LoVo (cell line): Measurements from ENCODE around the gene DNAH10.
A peak's percentile ranks its signal among the peaks of the same experiment; 100 is the strongest.

Experiments used
- DNase-seq: peaks from one replicate; pipeline ENCODE4 v3.0.0-alpha.2; 2016; ENCODE audit warnings: low spot score

The DNAH10 gene

DNA sequence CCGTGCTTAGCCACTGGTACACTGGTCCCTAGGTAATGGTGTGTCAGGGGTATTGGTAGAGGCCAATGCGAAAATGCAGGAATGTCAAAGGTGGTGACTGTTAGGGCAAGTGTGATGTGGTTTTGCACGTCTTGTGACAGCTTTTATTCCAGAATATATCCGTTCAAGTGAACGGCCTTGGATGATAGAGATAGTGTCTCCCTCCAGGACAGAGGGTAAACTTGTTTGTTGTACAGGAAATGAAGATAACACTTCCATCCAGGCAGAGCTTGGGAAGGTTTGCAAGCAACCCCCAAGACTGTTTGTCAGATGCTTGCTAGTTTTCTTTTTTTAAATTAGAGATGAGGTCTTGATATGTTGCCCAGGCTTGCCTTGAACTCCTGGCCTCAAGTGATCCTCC, 84.2 kb downstream of the DNAH10 start:
- DNase-seq, result no peak

DNA sequence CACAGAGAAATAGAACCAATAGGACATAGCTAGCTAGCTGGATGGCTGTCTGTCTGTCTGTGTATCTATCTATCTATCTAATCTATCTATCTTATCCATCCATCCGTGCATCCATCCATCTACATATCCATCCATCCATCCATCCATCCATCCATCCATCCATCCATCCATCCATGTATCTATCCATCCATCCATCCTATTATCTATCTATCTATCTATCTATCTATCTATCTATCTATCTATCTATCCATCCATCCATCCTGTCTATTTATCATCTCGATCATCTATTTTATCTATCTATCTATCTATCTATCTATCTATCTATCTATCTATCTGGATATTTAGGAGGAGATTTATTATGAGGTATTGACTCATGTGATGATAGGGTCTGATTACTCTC, 84.9 kb downstream of the DNAH10 start:
- no peak for DNase-seq

DNA sequence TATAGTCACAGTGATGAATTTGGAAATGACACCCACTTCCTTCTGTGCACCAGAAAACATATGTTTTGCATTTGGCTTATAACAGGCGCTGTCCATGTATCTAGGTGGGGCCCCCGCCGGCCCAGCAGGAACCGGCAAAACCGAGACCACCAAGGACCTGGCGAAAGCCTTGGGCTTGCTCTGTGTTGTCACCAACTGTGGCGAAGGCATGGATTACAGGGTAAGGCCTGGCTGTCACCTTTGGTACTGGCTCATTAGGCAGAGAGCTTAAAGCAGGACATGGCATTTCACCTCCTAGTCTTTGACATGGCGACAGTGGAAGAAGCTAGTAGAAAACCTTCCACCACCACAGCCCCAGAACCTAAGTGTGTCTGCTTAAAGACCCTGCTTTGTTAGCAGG, 85.8 kb downstream of the DNAH10 start:
- no peak for DNase-seq

DNA sequence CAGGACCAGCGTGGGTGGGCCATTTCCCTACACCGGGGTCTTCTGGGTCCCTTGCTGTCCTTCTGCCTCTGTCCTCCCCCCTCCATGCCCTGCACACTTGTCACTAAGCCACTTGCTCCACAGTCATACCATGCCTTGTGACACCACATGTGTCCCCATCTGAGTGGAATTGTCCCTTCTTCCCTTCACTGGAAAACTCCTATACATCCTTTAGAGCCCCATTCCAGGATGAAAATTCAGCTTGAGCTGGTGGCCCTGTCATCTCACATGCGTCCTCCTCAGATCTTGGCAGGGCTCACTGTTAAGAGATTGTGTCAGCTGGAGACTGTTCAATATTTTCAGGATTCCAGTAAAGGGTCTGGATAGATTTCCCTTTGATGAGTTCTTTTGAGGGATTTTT, 87.4 kb downstream of the DNAH10 start:
- no peak for DNase-seq

DNA sequence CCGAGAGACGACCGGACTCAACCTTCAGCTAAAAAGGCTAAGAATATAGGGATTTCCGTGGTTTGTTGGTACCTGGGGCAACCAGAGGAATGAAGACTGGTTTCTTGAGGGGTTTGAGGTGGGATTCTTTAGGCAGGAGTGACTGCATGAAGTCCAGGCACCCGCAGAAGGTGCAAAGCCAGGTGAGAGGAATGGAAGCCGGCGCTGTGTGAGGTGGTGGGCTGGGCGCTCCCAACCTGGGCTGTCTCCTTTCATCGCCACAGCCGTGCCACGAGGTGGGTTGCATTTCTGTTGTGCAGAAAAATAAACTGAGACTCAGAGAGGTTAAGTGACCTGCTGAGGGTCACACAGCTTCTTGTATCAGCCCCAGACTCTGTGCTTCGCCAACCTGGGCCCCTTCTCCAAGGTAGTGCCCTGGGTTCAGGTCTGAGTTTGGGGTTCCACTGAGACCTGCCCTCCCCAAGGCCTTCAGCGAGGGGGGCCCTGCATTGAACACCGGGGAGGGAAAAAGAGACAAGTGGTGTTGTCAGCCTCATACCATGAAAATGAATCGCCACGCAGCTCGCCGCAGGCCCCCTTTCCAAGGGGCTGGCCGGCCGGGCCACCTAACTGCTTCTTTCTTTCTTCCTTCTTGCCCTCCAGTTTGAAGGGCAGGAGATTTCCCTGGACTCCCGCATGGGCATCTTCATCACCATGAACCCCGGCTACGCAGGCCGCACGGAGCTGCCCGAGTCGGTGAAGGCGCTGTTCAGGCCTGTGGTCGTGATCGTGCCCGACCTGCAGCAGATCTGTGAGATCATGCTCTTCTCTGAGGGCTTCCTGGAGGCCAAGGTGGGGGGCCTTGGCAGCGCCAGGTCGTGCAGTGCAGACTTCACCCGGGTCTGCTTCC, 88.4 kb downstream of the DNAH10 start:
- DNase-seq, result no peak

- DNase-seq, result no peak
Measured at GRCh38 chr12:123853396-123854070, 91.4 kb downstream of the DNAH10 start.

DNA sequence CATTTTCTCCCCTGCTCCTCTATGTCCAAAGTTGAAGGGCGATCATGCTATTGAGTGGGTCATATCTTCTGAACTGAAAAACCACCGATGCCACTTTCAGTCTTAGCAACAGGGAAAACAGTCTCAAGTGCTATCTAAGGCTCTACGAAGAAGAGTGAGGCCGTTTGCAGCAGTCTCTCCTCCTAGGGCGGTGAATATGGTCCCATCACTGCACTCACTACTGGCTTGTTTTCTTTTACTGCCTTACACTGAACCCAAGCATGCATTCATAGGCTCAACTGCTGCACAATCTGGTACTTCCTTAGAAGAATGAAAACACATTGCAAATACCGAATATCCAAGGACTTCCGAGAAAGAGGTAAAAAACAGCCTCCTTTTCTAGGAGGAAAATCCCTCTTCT, 92.1 kb downstream of the DNAH10 start:
- DNase-seq, result no peak

DNA sequence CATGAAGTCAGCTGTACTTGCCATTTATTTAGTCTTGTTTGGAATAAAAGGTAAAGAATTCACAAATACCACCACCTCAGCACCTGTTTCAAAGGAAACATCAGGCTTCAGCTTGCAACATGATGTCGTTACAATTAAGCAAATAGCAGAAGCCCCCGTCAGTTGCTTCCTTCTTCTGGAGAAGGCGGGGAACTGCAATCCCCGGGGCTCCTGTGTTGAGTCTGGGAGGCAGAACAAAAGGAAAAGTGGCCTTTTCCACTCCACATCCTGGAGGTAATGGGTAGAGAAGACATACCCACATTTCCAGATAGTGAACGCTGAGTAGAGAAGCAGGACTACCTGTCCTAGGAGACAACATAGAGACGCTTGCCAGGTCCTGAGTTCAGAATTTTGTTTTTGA, 92.8 kb downstream of the DNAH10 start:
- DNase-seq, result no peak

DNA sequence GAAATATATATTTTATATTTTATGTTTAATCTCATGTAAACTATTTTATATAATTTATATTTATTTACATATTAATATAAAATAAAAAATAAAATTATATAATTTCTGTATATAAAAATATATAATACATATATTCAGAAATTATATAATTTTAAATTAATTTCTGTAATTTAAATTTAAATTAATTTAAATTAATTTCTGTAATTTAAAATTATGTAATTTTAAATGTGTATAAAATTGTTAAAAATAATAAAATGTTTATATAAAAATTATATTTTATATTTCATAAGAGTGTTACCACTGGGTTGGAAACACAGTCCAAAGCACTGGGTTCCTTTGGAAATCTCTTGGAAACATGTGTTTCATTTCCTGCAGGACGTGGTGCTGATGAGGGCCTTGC, 94.6 kb downstream of the DNAH10 start:
- DNase-seq, result no peak

- DNase-seq, result no peak
Measured at GRCh38 chr12:123858176-123858575, 96.1 kb downstream of the DNAH10 start.

DNA sequence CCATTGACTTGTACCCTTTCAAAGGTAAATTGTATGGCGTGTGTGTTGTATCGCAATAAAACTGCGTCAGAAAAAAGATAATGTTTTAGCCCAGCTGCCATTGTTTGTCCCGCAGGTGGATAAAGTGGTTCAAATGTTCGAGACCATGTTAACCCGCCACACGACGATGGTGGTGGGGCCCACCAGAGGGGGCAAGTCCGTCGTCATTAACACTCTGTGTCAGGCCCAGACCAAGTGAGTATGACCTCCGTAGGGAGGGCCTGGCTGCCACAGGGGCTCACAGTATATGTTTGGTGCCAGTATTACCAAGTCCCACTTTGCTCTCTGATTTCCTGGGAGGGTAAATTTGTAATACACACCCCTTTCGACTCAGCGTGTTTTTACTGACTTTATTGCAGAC, 96.9 kb downstream of the DNAH10 start:
- no peak for DNase-seq

GRCh38 chr12:123860377-123860776, 98.3 kb downstream of the DNAH10 start:
- no peak for DNase-seq

GRCh38 chr12:123861392-123861791, 99.3 kb downstream of the DNAH10 start:
- DNase-seq, result no peak

- no peak for DNase-seq
Measured at GRCh38 chr12:123867141-123867540, 105.0 kb downstream of the DNAH10 start.

DNA sequence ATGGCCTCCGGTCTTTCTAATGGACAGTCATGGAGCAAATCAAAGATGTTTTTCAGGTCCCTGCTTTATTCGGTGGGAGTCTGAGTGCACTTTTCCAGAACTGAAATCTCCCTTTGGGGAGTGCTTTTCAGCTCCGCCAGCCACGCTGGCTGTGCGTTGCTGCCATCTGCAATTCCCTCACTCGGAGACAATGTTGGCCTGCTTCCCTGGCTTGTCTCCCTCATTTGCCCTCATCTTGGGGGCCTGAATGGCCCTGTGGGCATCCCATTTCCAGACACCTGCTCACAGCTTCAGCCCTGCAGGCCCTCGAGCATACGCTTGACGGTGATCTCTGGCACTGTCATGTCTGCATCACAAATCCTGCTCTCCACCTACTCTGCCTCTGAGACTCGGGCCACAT, 106.7 kb downstream of the DNAH10 start:
- DNase-seq, result no peak

- DNase-seq, result no peak
Measured at GRCh38 chr12:123873793-123874192, 111.7 kb downstream of the DNAH10 start.

- no peak for DNase-seq
Measured at GRCh38 chr12:123877968-123878367, 115.9 kb downstream of the DNAH10 start.

GRCh38 chr12:123879101-123879500, 117.0 kb downstream of the DNAH10 start:
- DNase-seq, result no peak

DNA sequence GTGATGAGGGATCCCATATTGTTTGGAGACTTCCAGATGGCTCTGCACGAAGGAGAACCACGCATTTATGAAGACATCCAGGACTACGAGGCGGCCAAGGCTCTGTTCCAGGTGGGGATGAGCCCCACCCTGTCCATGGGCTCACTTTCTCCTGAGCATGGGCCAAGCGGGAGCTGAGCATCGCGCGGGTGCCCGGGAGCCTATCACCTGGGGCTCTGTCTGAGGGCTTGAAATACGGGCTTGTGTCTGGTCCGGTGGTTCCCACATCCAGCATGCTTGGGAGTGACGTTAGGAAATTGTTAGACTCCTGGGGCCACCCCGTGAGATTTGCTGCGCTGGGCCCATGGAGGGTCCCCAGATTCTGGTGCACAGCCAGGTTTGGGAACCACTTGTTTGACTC, 117.6 kb downstream of the DNAH10 start:
- DNase-seq, result no peak

DNA sequence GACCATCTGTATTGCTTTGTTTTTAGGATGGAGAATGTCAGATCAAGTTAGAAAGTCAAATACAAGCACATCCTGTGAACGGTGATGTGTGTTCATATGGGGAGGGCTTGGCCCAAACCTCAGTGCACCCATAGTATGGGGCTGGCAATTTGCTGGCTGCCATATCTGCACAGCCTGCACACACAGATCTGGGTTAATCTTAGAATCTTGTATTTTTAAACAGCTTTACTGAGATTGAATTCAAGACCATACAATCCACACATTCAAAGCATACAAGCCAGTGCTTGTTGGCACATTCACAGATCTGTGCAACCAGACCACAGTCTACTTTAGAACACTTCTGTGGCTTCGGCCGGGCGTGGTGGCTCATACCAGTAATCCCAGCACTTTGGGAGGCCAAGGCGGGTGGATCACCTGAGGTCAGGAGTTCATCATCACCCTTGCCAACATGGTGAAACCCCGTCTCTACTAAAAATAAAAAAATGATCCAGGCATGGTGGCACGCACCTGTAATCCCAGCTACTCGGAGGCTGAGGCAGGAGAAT, 120.1 kb downstream of the DNAH10 start:
- no peak for DNase-seq

DNA sequence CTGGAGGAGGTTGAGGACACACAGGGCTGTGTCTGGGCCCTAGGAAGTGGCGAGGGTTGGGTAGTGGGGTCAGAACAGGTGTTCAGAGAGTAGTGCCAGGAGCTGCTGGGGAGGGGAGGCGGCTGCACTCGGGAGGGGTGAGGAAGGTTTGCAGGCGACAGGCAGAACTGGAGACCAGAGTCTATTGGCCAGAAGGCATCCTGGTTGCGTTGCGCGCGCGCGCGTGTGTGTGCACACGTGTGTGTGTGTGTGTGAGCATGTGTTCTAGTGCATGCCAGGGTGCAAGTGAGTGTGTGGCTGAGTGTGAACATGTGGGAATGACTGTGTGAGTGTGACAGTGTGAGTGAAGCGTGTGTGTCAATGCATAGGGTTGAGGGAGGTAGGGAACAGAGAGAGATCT, 124.2 kb downstream of the DNAH10 start:
- no peak for DNase-seq

DNA sequence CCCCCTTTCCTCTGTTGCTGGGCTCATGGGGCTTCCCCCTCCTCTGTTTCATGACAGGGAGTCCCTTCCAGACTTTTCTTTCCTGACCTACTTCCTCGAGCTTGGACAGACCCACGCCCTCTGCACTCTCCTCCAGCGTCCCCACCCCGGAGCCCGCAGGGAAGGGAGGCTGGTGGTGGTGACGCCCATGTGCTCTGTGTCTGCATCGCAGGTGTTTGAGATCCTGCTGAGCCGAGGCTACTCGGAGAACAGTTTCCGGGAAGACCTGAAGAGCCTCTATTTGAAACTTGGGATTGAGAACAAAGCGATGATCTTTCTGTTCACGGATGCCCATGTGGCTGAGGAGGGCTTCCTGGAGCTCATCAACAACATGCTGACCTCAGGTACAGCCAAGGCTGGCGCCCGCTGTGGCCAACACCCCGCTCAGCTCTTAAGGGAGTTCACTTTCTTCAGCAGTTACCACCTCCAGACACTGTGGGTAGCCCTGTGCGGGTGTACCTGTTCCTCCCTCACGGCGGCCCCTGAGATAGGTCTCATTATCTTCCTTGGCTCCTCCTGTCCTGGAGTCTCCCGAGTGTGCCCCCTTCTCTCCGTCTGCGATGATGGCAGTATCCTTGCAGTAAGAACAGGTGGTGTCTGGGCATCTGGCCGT, 125.0 kb downstream of the DNAH10 start:
- peak; percentile 14 for DNase-seq

DNA sequence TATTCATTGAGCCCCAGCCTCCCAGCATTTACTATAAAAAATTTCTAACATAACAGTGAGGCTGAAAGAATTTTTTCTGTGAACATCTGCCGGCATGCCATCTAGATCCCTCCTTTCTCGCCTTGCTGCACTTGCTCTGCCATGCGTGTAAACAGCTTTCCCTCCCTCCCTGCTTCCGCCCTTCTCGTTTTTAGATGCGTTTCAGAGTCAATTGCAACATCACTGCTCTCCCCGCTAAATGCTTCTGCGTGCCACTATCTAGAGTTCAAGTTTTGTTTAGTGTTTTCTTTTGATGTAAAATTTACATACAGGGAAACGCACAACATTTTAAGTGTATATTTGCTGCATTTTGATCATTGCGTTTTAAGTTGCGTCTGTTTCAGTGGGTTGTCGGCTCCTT, 126.9 kb downstream of the DNAH10 start:
- DNase-seq, result no peak
